ENCODE results near the gene KREMEN2.
A peak's percentile ranks its signal among the peaks of the same experiment; 100 is the strongest.

Gene KREMEN2

GRCh38 chr16:2975161-2975795 is 11.2 kb downstream of the KREMEN2 start:
- FAIRE-seq (no peak), DNase-seq (ENCODE audit: insufficient read length, low spot score) (no peak)

- DNase-seq (ENCODE audit: insufficient read length, low spot score) (no peak), FAIRE-seq (no peak)
Observed at GRCh38 chr16:2976201-2976600, 12.1 kb downstream of the KREMEN2 start.

- FAIRE-seq, result no peak
Observed at GRCh38 chr16:2976673-2977072, 12.6 kb downstream of the KREMEN2 start.

GRCh38 chr16:2977440-2977839 is 13.4 kb downstream of the KREMEN2 start:
- no peak for DNase-seq (ENCODE audit: insufficient read length, low spot score)
- no peak for FAIRE-seq

More at GRCh38 chr16:2976673-2977072, 12.6 kb downstream of the KREMEN2 start:
- DNase-seq (ENCODE audit: insufficient read length, low spot score), result no peak

- no peak for DNase-seq (ENCODE audit: insufficient read length, low spot score)
- peak; percentile 26 for FAIRE-seq
Observed at GRCh38 chr16:2979669-2980226, 15.7 kb downstream of the KREMEN2 start.

- FAIRE-seq (peak; percentile 82), DNase-seq (ENCODE audit: insufficient read length, low spot score) (peak; percentile 99)
Observed at GRCh38 chr16:2980227-2981176, 16.4 kb downstream of the KREMEN2 start, which contains the start of gene PKMYT1. PKMYT1 (minus strand) TSS chr16:2980446; CDS start chr16:2979657, 789 bp downstream.

- FAIRE-seq, result no peak
- DNase-seq (ENCODE audit: insufficient read length, low spot score), result no peak
Observed at GRCh38 chr16:2981177-2981898, 17.3 kb downstream of the KREMEN2 start.

GRCh38 chr16:2981899-2982250 is 17.8 kb downstream of the KREMEN2 start:
- no peak for FAIRE-seq
- DNase-seq (ENCODE audit: insufficient read length, low spot score), result no peak

- no peak for FAIRE-seq
- no peak for DNase-seq (ENCODE audit: insufficient read length, low spot score)
Observed at GRCh38 chr16:2982402-2982801, 18.3 kb downstream of the KREMEN2 start.

GRCh38 chr16:2983706-2984136 is 19.6 kb downstream of the KREMEN2 start:
- FAIRE-seq, result peak; percentile 44
- DNase-seq (ENCODE audit: insufficient read length, low spot score), result peak; percentile 90

GRCh38 chr16:2985462-2985861 is 21.4 kb downstream of the KREMEN2 start:
- no peak for DNase-seq (ENCODE audit: insufficient read length, low spot score)

GRCh38 chr16:2985893-2986355 is 21.8 kb downstream of the KREMEN2 start:
- DNase-seq (ENCODE audit: insufficient read length, low spot score) (no peak), FAIRE-seq (no peak)

More at GRCh38 chr16:2985462-2985861, 21.4 kb downstream of the KREMEN2 start:
- FAIRE-seq, result no peak

GRCh38 chr16:2986623-2987188 is 22.6 kb downstream of the KREMEN2 start:
- DNase-seq (ENCODE audit: insufficient read length, low spot score) (no peak), FAIRE-seq (no peak)

GRCh38 chr16:2987286-2987685 is 23.2 kb downstream of the KREMEN2 start:
- DNase-seq (ENCODE audit: insufficient read length, low spot score), result no peak
- FAIRE-seq, result no peak

- FAIRE-seq (no peak), DNase-seq (ENCODE audit: insufficient read length, low spot score) (no peak)
Observed at GRCh38 chr16:2987833-2988232, 23.8 kb downstream of the KREMEN2 start.

- DNase-seq (ENCODE audit: insufficient read length, low spot score), result no peak
- FAIRE-seq, result no peak
Observed at GRCh38 chr16:2988590-2989099, 24.6 kb downstream of the KREMEN2 start.

GRCh38 chr16:2990891-2991290 is 26.8 kb downstream of the KREMEN2 start:
- no peak for FAIRE-seq

GRCh38 chr16:2991566-2992261 is 27.6 kb downstream of the KREMEN2 start:
- no peak for FAIRE-seq
- DNase-seq (ENCODE audit: insufficient read length, low spot score), result no peak

More at GRCh38 chr16:2990891-2991290, 26.8 kb downstream of the KREMEN2 start:
- DNase-seq (ENCODE audit: insufficient read length, low spot score), result no peak

GRCh38 chr16:2992383-2993081 is 28.5 kb downstream of the KREMEN2 start:
- no peak for FAIRE-seq

More at GRCh38 chr16:2992383-2993081, 28.5 kb downstream of the KREMEN2 start:
- no peak for DNase-seq (ENCODE audit: insufficient read length, low spot score)
